ENCODE data around the gene OR52J3. TPM values are rescaled to one million over a fixed set of nuclear protein-coding genes. Genes with fewer than 3 reads are reported as not detected.

Gene OR52J3
- total and polyA plus RNA-seq, 2 of the 13 experiments (the other 11 are each of a cell fraction or from before 2014, with no cell fraction given) = not detected

DNA sequence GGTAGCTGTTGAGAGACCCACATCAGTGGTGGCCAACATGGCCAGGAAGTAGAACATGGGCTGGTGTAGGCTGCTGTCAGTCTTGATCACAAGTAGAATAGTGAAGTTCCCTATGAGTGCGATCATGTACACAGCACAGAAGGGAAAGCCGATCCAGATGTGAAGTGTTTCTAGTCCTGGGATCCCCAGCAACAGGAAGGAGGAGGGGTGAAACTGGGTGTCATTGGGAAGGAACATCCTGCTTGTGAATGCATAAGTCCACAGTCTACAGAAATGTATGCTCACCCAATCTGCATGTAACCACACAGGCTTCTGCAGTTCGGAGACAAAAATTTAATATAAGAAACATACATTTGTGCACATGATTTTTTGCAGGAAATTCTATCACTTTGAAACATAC lies 13.1 kb downstream of the OR52J3 start, which contains the start of gene OR52E2:
TSS of gene OR52E2 (minus strand) at position 237 of the 400 bp plus-strand sequence. CDS start at position 237, 0 bp downstream.
- H2AFZ ChIP-seq (ENCODE audit: low read length) = no peak within 1 kb of the TSS
- POLR2A ChIA-PET = no interaction called here
- in situ Hi-C loops (cut with HindIII; ENCODE audit: extremely low pct_ligation_motif_present, low pct_unique_long_range_greater_than_20kb) (no loop called here), intact Hi-C loops (cut with micrococcal nuclease; ENCODE audit: unreplicated experiment) (no loop called here)
- no peak for DNase-seq (ENCODE audit: low spot score)
- H3K36me3 ChIP-seq (replicated peaks in 1 of 2; ENCODE audit: control insufficient read depth in 1 of 2, insufficient read depth in 2 of 2, low read length in 2 of 2) = no peaks in the 10 kb centered on the region
- H3K4me3 ChIP-seq (replicated peaks in 1 of 3; ENCODE audit: insufficient read depth in 1 of 3, low read depth in 2 of 3, low read length in 3 of 3) = no peak within 1 kb of the TSS
- no peak for FAIRE-seq
- BruUV-seq (replicated peaks) = no TSS peak
- 44% methylated on average over 3 of the region's 3 CpGs for WGBS (ENCODE audit: low lambda C conversion rate)
- H3K9ac ChIP-seq (ENCODE audit: insufficient read depth, low read depth, low read length) = no peak within 1 kb of the TSS
- no peaks in the 10 kb centered on the region for H4K20me1 ChIP-seq (ENCODE audit: insufficient read depth, low read length)
- no peaks in the 10 kb centered on the region for H3K9me3 ChIP-seq (ENCODE audit: low read length)
- no peaks in the 10 kb centered on the region for H3K4me1 ChIP-seq (ENCODE audit: insufficient read depth, low read length)
- no peak within 1 kb of the TSS for H3K4me2 ChIP-seq (ENCODE audit: low read depth, low read length)
- no peak within 1 kb of the TSS for H3K27ac ChIP-seq (ENCODE audit: extremely low read length, insufficient read depth, low read length)
- CTCF ChIA-PET (ENCODE audit: low intra/inter-chr PET ratio, low total read pairs) = no interaction called here
- peaks cover 0 to 4% of the 10 kb centered on the region in 2 experiments; a peak in 1 of 5 replicates for H3K27me3 ChIP-seq (ENCODE audit: control insufficient read depth in 1 of 2, insufficient read depth in 2 of 2, low read length in 2 of 2)
- no peak for ATAC-seq
- no peaks in the 10 kb centered on the region for H3K79me2 ChIP-seq (ENCODE audit: insufficient read depth, low read length)
- TF ChIP-seq ZNF232 (CRISPR knock-in tag; IDR thresholded peaks at IDR 0.05; ENCODE audit: borderline replicate concordance) (no peak), ZNF501 (CRISPR knock-in tag; IDR thresholded peaks at IDR 0.05) (no peak), PAX8 (CRISPR knock-in tag; IDR thresholded peaks at IDR 0.05; ENCODE audit: borderline replicate concordance) (no peak), ZNF143 (CRISPR knock-in tag; IDR thresholded peaks at IDR 0.05) (no peak), ZNF619 (CRISPR knock-in tag; IDR thresholded peaks at IDR 0.05) (no peak), ZNF121 (CRISPR knock-in tag; IDR thresholded peaks at IDR 0.05) (no peak), ZNF138 (CRISPR knock-in tag; IDR thresholded peaks at IDR 0.05; ENCODE audit: low read depth) (no peak), BRD4 (CRISPR knock-in tag; IDR thresholded peaks at IDR 0.05) (no peak), PHF20 (CRISPR knock-in tag; IDR thresholded peaks at IDR 0.05) (no peak), ZNF704 (CRISPR knock-in tag; IDR thresholded peaks at IDR 0.05; ENCODE audit: borderline replicate concordance) (no peak), MED8 (CRISPR knock-in tag; IDR thresholded peaks at IDR 0.05; ENCODE audit: insufficient replicate concordance) (no peak), HHEX (CRISPR knock-in tag; IDR thresholded peaks at IDR 0.05) (no peak), NPAS2 (CRISPR knock-in tag; IDR thresholded peaks at IDR 0.05; ENCODE audit: borderline replicate concordance) (no peak), MLX (CRISPR knock-in tag; IDR thresholded peaks at IDR 0.05) (no peak)
- TF ChIP-seq, protein P1, sequence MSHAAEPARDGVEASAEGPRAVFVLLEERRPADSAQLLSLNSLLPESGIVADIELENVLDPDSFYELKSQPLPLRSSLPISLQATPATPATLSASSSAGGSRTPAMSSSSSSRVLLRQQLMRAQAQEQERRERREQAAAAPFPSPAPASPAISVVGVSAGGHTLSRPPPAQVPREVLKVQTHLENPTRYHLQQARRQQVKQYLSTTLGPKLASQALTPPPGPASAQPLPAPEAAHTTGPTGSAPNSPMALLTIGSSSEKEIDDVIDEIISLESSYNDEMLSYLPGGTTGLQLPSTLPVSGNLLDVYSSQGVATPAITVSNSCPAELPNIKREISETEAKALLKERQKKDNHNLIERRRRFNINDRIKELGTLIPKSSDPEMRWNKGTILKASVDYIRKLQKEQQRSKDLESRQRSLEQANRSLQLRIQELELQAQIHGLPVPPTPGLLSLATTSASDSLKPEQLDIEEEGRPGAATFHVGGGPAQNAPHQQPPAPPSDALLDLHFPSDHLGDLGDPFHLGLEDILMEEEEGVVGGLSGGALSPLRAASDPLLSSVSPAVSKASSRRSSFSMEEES (CRISPR knock-in tag; IDR thresholded peaks at IDR 0.05) = no peak
- TF ChIP-seq, protein P2, sequence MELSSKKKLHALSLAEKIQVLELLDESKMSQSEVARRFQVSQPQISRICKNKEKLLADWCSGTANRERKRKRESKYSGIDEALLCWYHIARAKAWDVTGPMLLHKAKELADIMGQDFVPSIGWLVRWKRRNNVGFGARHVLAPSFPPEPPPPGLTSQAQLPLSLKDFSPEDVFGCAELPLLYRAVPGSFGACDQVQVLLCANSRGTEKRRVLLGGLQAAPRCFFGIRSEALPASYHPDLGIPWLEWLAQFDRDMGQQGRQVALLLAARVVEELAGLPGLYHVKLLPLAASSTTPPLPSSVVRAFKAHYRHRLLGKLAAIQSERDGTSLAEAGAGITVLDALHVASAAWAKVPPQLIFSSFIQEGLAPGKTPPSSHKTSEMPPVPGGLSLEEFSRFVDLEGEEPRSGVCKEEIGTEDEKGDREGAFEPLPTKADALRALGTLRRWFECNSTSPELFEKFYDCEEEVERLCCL (CRISPR knock-in tag; IDR thresholded peaks at IDR 0.05; ENCODE audit: borderline replicate concordance) = no peak
- TF ChIP-seq, protein P3, sequence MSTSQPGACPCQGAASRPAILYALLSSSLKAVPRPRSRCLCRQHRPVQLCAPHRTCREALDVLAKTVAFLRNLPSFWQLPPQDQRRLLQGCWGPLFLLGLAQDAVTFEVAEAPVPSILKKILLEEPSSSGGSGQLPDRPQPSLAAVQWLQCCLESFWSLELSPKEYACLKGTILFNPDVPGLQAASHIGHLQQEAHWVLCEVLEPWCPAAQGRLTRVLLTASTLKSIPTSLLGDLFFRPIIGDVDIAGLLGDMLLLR (CRISPR knock-in tag; IDR thresholded peaks at IDR 0.05) = no peak
- TF ChIP-seq, protein P4, sequence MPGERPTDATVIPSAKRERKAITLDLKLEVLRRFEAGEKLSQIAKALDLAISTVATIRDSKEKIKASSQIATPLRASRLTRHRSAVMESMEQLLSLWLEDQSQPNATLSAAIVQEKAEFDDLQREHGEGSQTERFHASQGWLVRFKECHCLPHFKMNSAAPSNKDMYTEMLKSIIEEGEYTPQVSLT (CRISPR knock-in tag; IDR thresholded peaks at IDR 0.05; ENCODE audit: borderline replicate concordance, low read depth) = no peak
